BE2C (cell line): Measurements from ENCODE around the gene NCMAP.

ENCODE experiments used
- DNase-seq: peaks from one replicate; pipeline ENCODE4 v3.0.0-alpha.2; 2020
- H3K27me3 ChIP-seq: fragments of 250-450 bp; sonication (Bioruptor Pico); 2 replicates; pipeline ENCODE4 v1.5.1; 2020; ENCODE audit warnings: mild to moderate bottlenecking
- H3K36me3 ChIP-seq: fragments of 250-450 bp; sonication (Bioruptor Pico); 2 replicates; pipeline ENCODE4 v1.5.1; 2020; ENCODE audit warnings: mild to moderate bottlenecking
- H3K4me1 ChIP-seq: fragments of 250-450 bp; sonication (Bioruptor Pico); 2 replicates; pipeline ENCODE4 v1.5.1; 2020
- H3K4me3 ChIP-seq: 2 replicates; pipeline ENCODE4 v1.5.1; 2011; ENCODE audit warnings: low read depth, low read length
- H3K9me3 ChIP-seq: fragments of 250-450 bp; sonication (Bioruptor Pico); 2 replicates; pipeline ENCODE4 v1.5.1; 2020
- CTCF ChIP-seq: IDR thresholded peaks from 2 replicates; pipeline ENCODE4 v1.5.1; 2012; ENCODE audit warnings: mild to moderate bottlenecking, low read depth, low read length

The NCMAP gene

GRCh38 chr1:24656046-24656445, 100.2 kb downstream of the NCMAP start:
- peaks cover 59% of the 10 kb centered on the region for H3K36me3 ChIP-seq
- no peaks in the 10 kb centered on the region for H3K4me1 ChIP-seq
- H3K4me3 ChIP-seq = no peak overlapping the region
- no peaks in the 10 kb centered on the region for H3K9me3 ChIP-seq
- no peak for TF ChIP-seq CTCF
- no peak for DNase-seq
- H3K27me3 ChIP-seq = no peaks in the 10 kb centered on the region

GRCh38 chr1:24657781-24658180, 101.9 kb downstream of the NCMAP start:
- no peaks in the 10 kb centered on the region for H3K9me3 ChIP-seq
- H3K4me3 ChIP-seq = no peak overlapping the region
- H3K27me3 ChIP-seq = no peaks in the 10 kb centered on the region
- peaks cover 70% of the 10 kb centered on the region for H3K36me3 ChIP-seq
- DNase-seq = no peak
- no peak for TF ChIP-seq CTCF
- no peaks in the 10 kb centered on the region for H3K4me1 ChIP-seq
